Measurements from ENCODE around the gene ETV3L. TPM values are rescaled to one million over a fixed set of nuclear protein-coding genes. Genes with fewer than 3 reads are reported as not detected.

ETV3L gene
- total RNA-seq, 2 experiments from 2014 or later: not detected

DNA sequence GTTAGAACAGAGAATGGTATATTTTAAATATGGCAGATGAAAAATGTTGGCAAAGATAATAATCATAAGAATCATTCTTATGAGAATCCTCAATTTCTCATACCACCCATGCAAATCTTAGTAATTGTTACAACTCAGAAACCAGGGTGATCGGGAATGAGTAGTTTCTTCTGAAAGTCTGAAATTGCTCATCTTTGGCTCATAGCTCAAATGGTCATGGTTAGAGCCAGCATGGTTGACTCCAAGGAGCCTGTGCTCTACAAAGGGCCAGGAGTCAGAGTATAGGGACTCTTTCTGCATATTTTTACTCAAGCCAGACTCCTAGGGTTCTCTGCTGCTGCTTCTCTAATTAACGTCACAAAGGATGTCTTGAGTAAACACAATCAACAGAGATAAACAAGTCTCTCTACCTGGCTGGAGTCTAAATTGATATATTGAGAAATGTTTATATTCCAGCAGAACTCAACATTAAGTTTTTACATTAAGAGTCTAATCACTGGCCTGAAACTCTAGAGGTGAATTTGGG, 40.5 kb upstream of the ETV3L start:
- peak; percentile 39 for DNase-seq
- Mint-ChIP-seq H3K36me3 (ENCODE audit: low read depth) (peaks cover 23% of the 10 kb centered on the region), H3K27me3 (no peaks in the 10 kb centered on the region), H3K9me3 (no peaks in the 10 kb centered on the region), H3K27ac (peak overlapping the region; percentile 90), H3K4me3 (no peak overlapping the region), H3K4me1 (ENCODE audit: low read depth) (peaks cover 48% of the 10 kb centered on the region)
- ATAC-seq: peak; percentile 36
- intact Hi-C loops (cut with micrococcal nuclease): no loop called here
- TF ChIP-seq, protein P1, sequence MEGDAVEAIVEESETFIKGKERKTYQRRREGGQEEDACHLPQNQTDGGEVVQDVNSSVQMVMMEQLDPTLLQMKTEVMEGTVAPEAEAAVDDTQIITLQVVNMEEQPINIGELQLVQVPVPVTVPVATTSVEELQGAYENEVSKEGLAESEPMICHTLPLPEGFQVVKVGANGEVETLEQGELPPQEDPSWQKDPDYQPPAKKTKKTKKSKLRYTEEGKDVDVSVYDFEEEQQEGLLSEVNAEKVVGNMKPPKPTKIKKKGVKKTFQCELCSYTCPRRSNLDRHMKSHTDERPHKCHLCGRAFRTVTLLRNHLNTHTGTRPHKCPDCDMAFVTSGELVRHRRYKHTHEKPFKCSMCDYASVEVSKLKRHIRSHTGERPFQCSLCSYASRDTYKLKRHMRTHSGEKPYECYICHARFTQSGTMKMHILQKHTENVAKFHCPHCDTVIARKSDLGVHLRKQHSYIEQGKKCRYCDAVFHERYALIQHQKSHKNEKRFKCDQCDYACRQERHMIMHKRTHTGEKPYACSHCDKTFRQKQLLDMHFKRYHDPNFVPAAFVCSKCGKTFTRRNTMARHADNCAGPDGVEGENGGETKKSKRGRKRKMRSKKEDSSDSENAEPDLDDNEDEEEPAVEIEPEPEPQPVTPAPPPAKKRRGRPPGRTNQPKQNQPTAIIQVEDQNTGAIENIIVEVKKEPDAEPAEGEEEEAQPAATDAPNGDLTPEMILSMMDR (IDR thresholded peaks at IDR 0.05): no peak
- POLR2A ChIA-PET: interaction anchor here (1.2 kb wide), 1 partner anchor 12 kb away, joined by 4 read pairs; no protein-coding TSS in a partner anchor
- CTCF ChIA-PET: interaction anchor here (1.6 to 10.9 kb wide), 4 partner anchors 10 to 50 kb away, joined by 5 to 99 read pairs (median 8); no protein-coding TSS in a partner anchor

DNA sequence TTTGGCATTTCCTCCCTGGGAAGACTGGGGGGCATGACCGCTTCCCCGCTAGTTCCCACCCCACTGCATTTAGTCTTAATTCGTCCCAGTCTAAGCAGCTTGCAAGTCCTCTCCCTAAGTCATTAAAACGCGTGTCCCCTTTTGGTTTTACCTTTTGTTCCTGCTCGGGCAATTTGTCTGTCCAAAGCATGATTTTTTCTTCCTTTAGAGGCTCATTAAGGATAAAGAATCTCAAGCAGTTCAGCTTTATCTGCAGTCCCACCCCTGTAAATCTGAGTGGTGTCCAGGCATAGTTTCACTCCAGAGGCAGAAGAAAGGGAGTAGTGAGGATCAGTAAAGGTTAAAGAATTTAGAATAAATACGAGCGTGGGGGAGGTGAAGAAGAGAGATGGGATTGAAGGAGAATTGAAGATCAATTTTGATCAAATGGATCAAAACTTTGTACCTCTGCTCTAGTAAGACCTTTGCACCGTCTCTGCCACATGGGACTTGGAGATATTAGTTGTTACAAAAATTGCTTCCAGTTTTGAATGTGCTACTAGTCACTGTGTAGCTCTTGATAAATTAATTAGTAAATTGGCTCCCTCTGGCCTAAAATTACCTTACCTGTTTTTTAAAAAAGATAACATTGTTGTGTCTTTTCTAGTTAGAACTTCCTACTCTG, 39.6 kb upstream of the ETV3L start:
- ChIA-PET POLR2A (interaction anchor here (0.6 to 1.5 kb wide), 7 partner anchors 8 to 298 kb away, joined by 3 to 5 read pairs (median 4); no protein-coding TSS in a partner anchor), CTCF (interaction anchor here (1.2 to 10.9 kb wide), 4 partner anchors 16 to 49 kb away, joined by 3 to 99 read pairs (median 8); no protein-coding TSS in a partner anchor)
- peak overlapping the region; percentile 95 for H3K4me3 Mint-ChIP-seq
- no peaks in the 10 kb centered on the region for H3K27me3 Mint-ChIP-seq
- H3K36me3 Mint-ChIP-seq (ENCODE audit: low read depth): peaks cover 33% of the 10 kb centered on the region
- no peak for DNase-seq
- intact Hi-C loops (cut with micrococcal nuclease): no loop called here
- peak overlapping the region; percentile 90 for H3K27ac Mint-ChIP-seq
- TF ChIP-seq, protein P1 (IDR thresholded peaks at IDR 0.05): no peak
- H3K4me1 Mint-ChIP-seq (ENCODE audit: low read depth): peaks cover 58% of the 10 kb centered on the region
- no peak for ATAC-seq
- H3K9me3 Mint-ChIP-seq: no peaks in the 10 kb centered on the region

DNA sequence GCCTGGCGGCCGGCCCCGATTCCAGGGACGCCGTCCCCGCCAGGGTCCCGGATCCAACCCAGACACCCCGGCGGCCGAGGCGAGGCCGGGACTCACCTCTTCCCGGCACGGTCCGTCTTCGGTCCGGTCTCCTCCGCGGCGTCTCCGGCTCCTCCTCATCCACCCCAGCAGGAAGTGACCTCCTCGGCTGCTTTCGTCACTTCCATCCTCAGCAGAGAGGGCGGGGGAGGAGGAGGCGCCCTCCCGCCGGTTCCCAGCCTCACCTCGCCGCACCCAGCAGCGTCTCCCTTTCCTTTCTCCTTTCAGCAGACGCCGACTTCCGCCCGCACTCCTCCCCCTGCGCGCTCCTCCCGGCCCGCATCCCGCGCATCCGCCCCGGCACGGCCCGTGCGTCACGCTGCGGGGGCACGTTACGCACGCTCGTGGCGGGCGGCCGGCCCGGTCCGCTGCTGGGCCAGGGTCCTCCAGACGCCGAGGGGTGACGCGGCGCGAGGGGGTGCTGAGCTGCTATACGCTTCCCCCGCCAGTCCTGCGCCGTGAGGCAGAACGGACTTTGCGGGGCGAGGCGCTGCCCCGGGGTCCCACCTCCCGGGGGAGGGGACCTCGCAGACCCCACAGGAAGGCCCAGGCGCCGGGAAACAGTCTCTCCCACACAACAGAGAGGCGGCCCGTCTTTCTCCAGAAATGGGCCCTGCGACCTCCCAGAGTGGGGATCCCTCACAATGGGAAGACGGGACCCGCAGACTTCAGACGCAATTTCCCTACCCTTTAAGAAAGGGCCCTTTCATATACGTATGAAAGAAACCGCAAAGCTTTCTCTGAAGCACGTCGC, 38.8 kb upstream of the ETV3L start, which contains the start of gene ETV3:
TSS of gene ETV3 (minus strand) at position 176 of the 832 bp plus-strand sequence. CDS start 2,043 bp downstream, outside the sequence.
- no peaks in the 10 kb centered on the region for H3K27me3 Mint-ChIP-seq
- peak within 1 kb of the TSS; percentile 95 for H3K4me3 Mint-ChIP-seq
- no peaks in the 10 kb centered on the region for H3K9me3 Mint-ChIP-seq
- peak; percentile 83 for ATAC-seq
- CTCF ChIA-PET: interaction anchor here (1.2 to 10.9 kb wide), 4 partner anchors 16 to 48 kb away, joined by 3 to 99 read pairs (median 8); no protein-coding TSS in a partner anchor
- peaks cover 65% of the 10 kb centered on the region for H3K4me1 Mint-ChIP-seq (ENCODE audit: low read depth)
- H3K27ac Mint-ChIP-seq: peak within 1 kb of the TSS; percentile 90
- TF ChIP-seq, protein P1 (IDR thresholded peaks at IDR 0.05): no peak
- POLR2A ChIA-PET: interaction anchor here (0.6 to 1.5 kb wide), 6 partner anchors 9 to 297 kb away, joined by 3 to 5 read pairs (median 4); no protein-coding TSS in a partner anchor
- intact Hi-C loops (cut with micrococcal nuclease): no loop called here
- H3K36me3 Mint-ChIP-seq (ENCODE audit: low read depth): peaks cover 40% of the 10 kb centered on the region
- DNase-seq: peak; percentile 92

DNA sequence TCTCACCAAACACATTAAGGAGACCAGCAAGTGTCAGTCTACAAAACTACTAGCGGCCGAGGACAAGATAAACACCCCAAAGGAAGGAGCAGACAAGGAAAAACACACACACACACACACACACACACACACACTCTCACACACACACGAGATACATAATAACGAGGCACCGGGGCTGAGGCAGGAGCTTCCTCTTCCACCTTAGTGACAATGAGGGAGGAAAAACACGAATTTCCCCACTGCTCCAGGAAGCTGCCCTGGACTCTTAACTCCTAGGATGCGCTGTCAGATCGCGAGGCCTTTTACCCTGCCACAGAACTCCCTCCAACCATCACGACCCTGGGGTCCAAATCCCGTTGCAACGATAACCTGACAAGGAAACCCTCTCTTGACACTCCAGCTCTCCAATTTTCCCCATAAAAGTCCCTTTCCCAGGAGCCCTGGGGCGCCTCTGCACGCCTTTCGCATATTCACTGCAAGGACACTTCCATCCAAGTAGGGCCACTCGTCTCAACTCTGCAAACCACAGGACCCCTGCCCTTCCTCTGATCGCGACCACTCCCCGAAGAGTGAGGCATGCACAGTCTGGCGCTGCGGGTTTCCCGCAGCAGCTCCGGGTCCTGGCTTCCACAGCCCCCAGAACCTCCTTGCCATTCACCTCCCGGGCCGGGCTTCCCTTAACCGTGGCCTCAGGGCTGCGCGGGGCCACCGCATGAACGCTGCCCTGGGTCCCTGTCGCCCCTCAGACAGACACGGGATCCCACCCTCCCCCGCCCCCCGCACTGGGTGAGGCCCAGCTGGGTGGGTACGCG, 38.0 kb upstream of the ETV3L start:
- H3K36me3 Mint-ChIP-seq (ENCODE audit: low read depth): peaks cover 49% of the 10 kb centered on the region
- ChIA-PET CTCF (interaction anchor here (1.2 to 10.9 kb wide), 3 partner anchors 17 to 447 kb away, joined by 3 to 99 read pairs (median 9); no protein-coding TSS in a partner anchor), POLR2A (interaction anchor here (0.6 to 1.5 kb wide), 4 partner anchors 18 to 386 kb away, joined by 3 to 4 read pairs (median 3); partner anchors contain the start of gene HDGF)
- no peaks in the 10 kb centered on the region for H3K27me3 Mint-ChIP-seq
- DNase-seq (peak; percentile 31), ATAC-seq (peak; percentile 7)
- intact Hi-C loops (cut with micrococcal nuclease): no loop called here
- peaks cover 71% of the 10 kb centered on the region for H3K4me1 Mint-ChIP-seq (ENCODE audit: low read depth)
- H3K27ac Mint-ChIP-seq: peak overlapping the region; percentile 90
- H3K9me3 Mint-ChIP-seq: no peaks in the 10 kb centered on the region
- H3K4me3 Mint-ChIP-seq: peak overlapping the region; percentile 95
- TF ChIP-seq, protein P1 (IDR thresholded peaks at IDR 0.05): no peak

Measured in activated CD8-positive, alpha-beta T cell treated with anti-CD3 and anti-CD28 coated beads for 36 hours (primary cell).